A673 (cell line): Measurements from ENCODE around the gene ANKRD10. TPM values are rescaled to one million over a fixed set of nuclear protein-coding genes. Genes with fewer than 3 reads are reported as not detected.

ENCODE experiments used
- BruUV-seq: library from RNA; stranded (reverse); fragments of 400-500 nt; replicated peaks from 2 replicates; lab custom pipeline; 2021; lab: Mats Ljungman, UMichigan
- CTCF ChIA-PET: fragments of 300-600 bp; sonication (Branson Sonifier 250); formaldehyde crosslinking; loops from one replicate; lab custom pipeline; 2022; ENCODE audit warnings: antibody characterized with exemption; lab: Charles Lee
- POLR2A ChIA-PET: fragments of 300-600 bp; sonication (Branson Sonifier 250); formaldehyde crosslinking; loops from one replicate; lab custom pipeline; 2022; ENCODE audit warnings: antibody characterized with exemption; ENCODE audit not compliant: low non-redundant PET; lab: Charles Lee
- DNase-seq: peaks from one replicate; pipeline ENCODE4 v3.0.0-alpha.2; 2015; ENCODE audit warnings: low spot score
- H3K27ac ChIP-seq: fragments of 200-600 bp; sonication (generic); 2 replicates; pipeline ENCODE4 v1.5.1; 2016; ENCODE audit warnings: mixed run types, low read depth, mild to moderate bottlenecking, mixed read lengths, antibody characterized with exemption, low read length; ENCODE audit not compliant: poor library complexity, severe bottlenecking
- H3K27me3 ChIP-seq: fragments of 200-600 bp; sonication (generic); replicated peaks from 2 replicates; pipeline ENCODE4 v1.6.1; 2017; ENCODE audit warnings: mixed run types, low read depth, mild to moderate bottlenecking, mixed read lengths, antibody characterized with exemption, low read length; ENCODE audit not compliant: insufficient read depth, poor library complexity
- H3K36me3 ChIP-seq: fragments of 200-600 bp; sonication (generic); 2 replicates; pipeline ENCODE4 v1.6.1; 2016; ENCODE audit warnings: mixed run types, mild to moderate bottlenecking, mixed read lengths, antibody characterized with exemption, low read length; ENCODE audit not compliant: insufficient read depth, poor library complexity, severe bottlenecking
- H3K4me1 ChIP-seq: fragments of 200-600 bp; sonication (generic); 2 replicates; pipeline ENCODE4 v1.6.1; 2017; ENCODE audit warnings: mixed run types, mild to moderate bottlenecking, mixed read lengths, antibody characterized with exemption, low read length; ENCODE audit not compliant: insufficient read depth, poor library complexity, severe bottlenecking
- H3K4me3 ChIP-seq: fragments of 200-600 bp; sonication (generic); 2 replicates; pipeline ENCODE4 v1.5.1; 2016; ENCODE audit warnings: low read depth, mixed run types, mild to moderate bottlenecking, mixed read lengths, low read length; ENCODE audit not compliant: poor library complexity, severe bottlenecking
- H3K9me3 ChIP-seq: fragments of 200-600 bp; sonication (generic); 2 replicates; pipeline ENCODE4 v1.6.1; 2016; ENCODE audit warnings: mixed run types, low read depth, mild to moderate bottlenecking, mixed read lengths, antibody characterized with exemption, low read length; ENCODE audit not compliant: poor library complexity, severe bottlenecking
- EZH2 ChIP-seq: fragments of 200-600 bp; sonication (generic); IDR thresholded peaks from 2 replicates; pipeline ENCODE4 v1.6.1; 2017; ENCODE audit warnings: borderline replicate concordance, low read depth, mild to moderate bottlenecking, mixed read lengths, antibody characterized with exemption, low read length; ENCODE audit not compliant: poor library complexity, severe bottlenecking
- intact Hi-C: fragments of 100-400 bp; cut with micrococcal nuclease; formaldehyde crosslinking; loops from one replicate; pipeline ENCODE4 v1.10.0; 2022; ENCODE audit not compliant: unreplicated experiment
- total RNA-seq: library from RNA; stranded (reverse); gene quantifications from 2 replicates; pipeline ENCODE4 v1.2.3, GENCODE V29; 2021
- TF ChIP-seq, protein P1 (sequence below): fragments of 300-800, 200-600 bp; sonication (generic); conservative IDR thresholded peaks from 2 replicates; pipeline ENCODE4 v1.5.1; 2017; ENCODE audit warnings: low read depth, mild to moderate bottlenecking, antibody characterized with exemption, low read length, moderate library complexity, mixed read lengths

The ANKRD10 gene
- total RNA-seq, 1 experiment from 2014 or later, result 96.2 TPM

DNA sequence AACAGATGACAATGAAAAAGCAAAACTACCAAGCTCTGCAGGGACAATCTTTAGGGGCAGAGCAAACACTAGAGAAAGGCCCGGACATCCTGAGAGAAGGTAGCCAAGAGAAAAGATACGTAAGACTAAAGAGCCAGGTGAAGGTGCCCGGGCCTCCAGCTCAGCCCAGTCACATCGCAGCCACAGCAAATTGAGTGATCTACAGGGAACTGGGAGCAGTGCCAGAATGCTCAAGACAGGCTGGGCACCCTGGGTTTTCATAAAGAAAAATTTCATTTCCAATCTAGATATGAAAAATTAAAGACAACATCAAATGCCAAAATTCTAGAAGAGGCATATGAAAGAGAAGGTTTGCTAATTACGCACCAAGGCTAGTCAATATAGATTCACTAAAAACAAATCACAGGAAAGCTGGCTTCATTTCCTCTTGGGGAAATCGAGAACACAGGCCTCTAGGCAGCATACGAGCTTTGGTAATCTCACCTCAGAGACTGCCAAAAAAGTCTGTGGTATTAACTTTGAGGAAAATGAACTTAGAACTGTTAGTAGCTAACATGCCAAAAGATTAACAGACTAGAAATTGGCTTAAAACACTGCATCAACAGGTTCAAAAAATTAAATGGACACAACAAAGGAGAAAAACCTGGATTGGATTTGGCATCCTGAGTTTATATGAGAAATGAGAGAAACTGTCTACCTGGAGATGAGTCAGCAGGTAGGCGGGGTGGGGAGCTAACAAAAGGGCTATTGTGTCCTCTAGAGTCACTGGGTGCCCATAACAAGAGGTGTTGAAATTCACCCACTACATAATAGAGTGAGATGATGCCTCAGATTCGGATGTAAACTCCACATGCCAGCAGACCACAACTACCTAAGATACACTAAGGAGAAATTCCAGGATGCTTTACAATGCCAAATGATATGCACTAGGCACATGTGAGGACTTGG, 6.6 kb downstream of the ANKRD10 start:
- H3K36me3 ChIP-seq, result peaks cover 45% of the 10 kb centered on the region
- no peak overlapping the region for H3K4me3 ChIP-seq
- TF ChIP-seq, protein P1, sequence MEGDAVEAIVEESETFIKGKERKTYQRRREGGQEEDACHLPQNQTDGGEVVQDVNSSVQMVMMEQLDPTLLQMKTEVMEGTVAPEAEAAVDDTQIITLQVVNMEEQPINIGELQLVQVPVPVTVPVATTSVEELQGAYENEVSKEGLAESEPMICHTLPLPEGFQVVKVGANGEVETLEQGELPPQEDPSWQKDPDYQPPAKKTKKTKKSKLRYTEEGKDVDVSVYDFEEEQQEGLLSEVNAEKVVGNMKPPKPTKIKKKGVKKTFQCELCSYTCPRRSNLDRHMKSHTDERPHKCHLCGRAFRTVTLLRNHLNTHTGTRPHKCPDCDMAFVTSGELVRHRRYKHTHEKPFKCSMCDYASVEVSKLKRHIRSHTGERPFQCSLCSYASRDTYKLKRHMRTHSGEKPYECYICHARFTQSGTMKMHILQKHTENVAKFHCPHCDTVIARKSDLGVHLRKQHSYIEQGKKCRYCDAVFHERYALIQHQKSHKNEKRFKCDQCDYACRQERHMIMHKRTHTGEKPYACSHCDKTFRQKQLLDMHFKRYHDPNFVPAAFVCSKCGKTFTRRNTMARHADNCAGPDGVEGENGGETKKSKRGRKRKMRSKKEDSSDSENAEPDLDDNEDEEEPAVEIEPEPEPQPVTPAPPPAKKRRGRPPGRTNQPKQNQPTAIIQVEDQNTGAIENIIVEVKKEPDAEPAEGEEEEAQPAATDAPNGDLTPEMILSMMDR, result no peak
- no peak for TF ChIP-seq EZH2
- ChIA-PET CTCF (no interaction called here), POLR2A (interaction anchor here (0.6 kb wide), 1 partner anchor 1125 kb away, joined by 4 read pairs; no protein-coding TSS in a partner anchor)
- intact Hi-C loops, result no loop called here
- no peaks in the 10 kb centered on the region for H3K9me3 ChIP-seq
- peak; percentile 33 for DNase-seq
- H3K27me3 ChIP-seq, result no peaks in the 10 kb centered on the region
- peaks cover 25% of the 10 kb centered on the region for H3K4me1 ChIP-seq
- peak overlapping the region; percentile 52 for H3K27ac ChIP-seq
- BruUV-seq, result no TSS peak

DNA sequence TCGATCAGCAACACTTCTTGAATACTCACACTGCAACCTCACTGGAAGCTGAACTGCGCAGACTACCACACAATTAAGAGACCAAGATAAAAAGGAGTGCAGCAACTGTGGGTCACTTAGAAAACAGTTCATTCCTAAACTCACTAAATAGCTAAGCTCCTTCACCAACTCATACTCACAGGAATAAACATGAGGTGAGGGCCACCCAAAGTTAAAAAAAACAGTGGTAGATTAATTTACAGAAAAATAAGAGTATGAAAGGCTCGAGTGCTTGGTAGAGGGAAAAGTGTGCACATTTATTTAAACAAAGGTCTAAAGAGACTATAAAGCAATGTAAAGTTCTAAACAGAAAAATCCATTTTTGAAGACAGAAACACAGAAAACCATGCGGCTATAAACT, 7.6 kb downstream of the ANKRD10 start:
- CTCF ChIA-PET, result no interaction called here
- no peak overlapping the region for H3K27ac ChIP-seq

DNA sequence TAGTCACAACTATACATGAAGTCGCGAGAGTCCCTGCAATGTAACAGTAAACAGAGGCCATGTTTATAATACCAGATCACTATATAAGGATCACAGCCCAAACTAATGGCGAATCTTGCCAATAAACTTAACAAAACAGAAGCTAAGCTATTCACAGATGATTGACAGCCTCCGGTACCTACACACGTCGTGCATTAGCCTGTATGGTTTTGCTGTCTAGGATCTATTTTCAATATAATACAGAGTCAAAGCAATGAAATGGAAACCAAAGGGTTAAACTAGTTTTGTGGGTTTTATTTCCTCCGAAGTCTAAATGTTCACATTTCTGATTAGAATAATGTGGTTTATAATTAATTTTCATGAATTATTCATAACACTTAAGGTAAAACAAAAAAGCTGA, 10.1 kb downstream of the ANKRD10 start:
- ChIA-PET CTCF (no interaction called here), POLR2A (no interaction called here)
- Histone ChIP-seq H3K9me3 (no peaks in the 10 kb centered on the region), H3K27me3 (no peaks in the 10 kb centered on the region), H3K4me1 (peaks cover 12% of the 10 kb centered on the region), H3K36me3 (peaks cover 43% of the 10 kb centered on the region), H3K4me3 (no peak overlapping the region), H3K27ac (no peak overlapping the region)
- no peak for TF ChIP-seq EZH2
- TF ChIP-seq, protein P1, result no peak
- no TSS peak for BruUV-seq
- intact Hi-C loops, result no loop called here
- DNase-seq, result no peak

More for the DNA sequence above, 7.6 kb downstream of the ANKRD10 start:
- no peaks in the 10 kb centered on the region for H3K9me3 ChIP-seq
- POLR2A ChIA-PET, result interaction anchor here (0.6 kb wide), 1 partner anchor 1124 kb away, joined by 4 read pairs; no protein-coding TSS in a partner anchor
- H3K27me3 ChIP-seq, result no peaks in the 10 kb centered on the region
- H3K4me1 ChIP-seq, result peaks cover 23% of the 10 kb centered on the region
- no peak overlapping the region for H3K4me3 ChIP-seq
- H3K36me3 ChIP-seq, result peaks cover 45% of the 10 kb centered on the region
- intact Hi-C loops, result no loop called here
- TF ChIP-seq, protein P1, result no peak
- no peak for TF ChIP-seq EZH2
- DNase-seq, result no peak
- no TSS peak for BruUV-seq
